Measurements from ENCODE around the gene SLC9C2. TPM values are rescaled to one million over a fixed set of nuclear protein-coding genes. Genes with fewer than 3 reads are reported as not detected.
"Not testable (repeated sequence)": the region's sequence is repeated elsewhere in the genome, so short reads cannot be mapped to it uniquely, and the experiment has no call there.

Gene SLC9C2
- total RNA-seq: not detected in 2 replicates
- long read RNA-seq: 0 reads

GRCh38 chr1:173603056-173603591, at the start of gene SLC9C2:
SLC9C2 (minus strand) TSS chr1:173603072; CDS start chr1:173601776, 1,296 bp downstream.
- no peak within 1 kb of the TSS for H3K27ac Mint-ChIP-seq (ENCODE audit: unreplicated experiment)
- DNase-seq (ENCODE audit: extremely low spot score, unreplicated experiment): no peak
- H3K36me3 Mint-ChIP-seq (ENCODE audit: unreplicated experiment): no peaks in the 10 kb centered on the region
- H3K27me3 Mint-ChIP-seq (ENCODE audit: unreplicated experiment): peaks cover 10% of the 10 kb centered on the region
- H3K9me3 Mint-ChIP-seq (ENCODE audit: unreplicated experiment): no peaks in the 10 kb centered on the region
- no peak within 1 kb of the TSS for H3K4me3 Mint-ChIP-seq (ENCODE audit: unreplicated experiment)
- no peaks in the 10 kb centered on the region for H3K4me1 Mint-ChIP-seq (ENCODE audit: unreplicated experiment)
- no peak for TF ChIP-seq CTCF (IDR thresholded peaks at IDR 0.05)

- no peak for TF ChIP-seq CTCF (IDR thresholded peaks at IDR 0.05)
- peaks cover 5% of the 10 kb centered on the region for H3K9me3 Mint-ChIP-seq (ENCODE audit: unreplicated experiment)
- peaks cover 9% of the 10 kb centered on the region for H3K27me3 Mint-ChIP-seq (ENCODE audit: unreplicated experiment)
- H3K4me3 Mint-ChIP-seq (ENCODE audit: unreplicated experiment): no peak overlapping the region
- H3K4me1 Mint-ChIP-seq (ENCODE audit: unreplicated experiment): no peaks in the 10 kb centered on the region
- H3K36me3 Mint-ChIP-seq (ENCODE audit: unreplicated experiment): no peaks in the 10 kb centered on the region
- DNase-seq (ENCODE audit: extremely low spot score, unreplicated experiment): no peak
- H3K27ac Mint-ChIP-seq (ENCODE audit: unreplicated experiment): no peak overlapping the region
Measured at GRCh38 chr1:173648880-173649605, 46.2 kb upstream of the SLC9C2 start.

GRCh38 chr1:173646656-173647055, 43.8 kb upstream of the SLC9C2 start:
- peaks cover 4% of the 10 kb centered on the region for H3K27me3 Mint-ChIP-seq (ENCODE audit: unreplicated experiment)
- no peak overlapping the region for H3K27ac Mint-ChIP-seq (ENCODE audit: unreplicated experiment)
- no peak for TF ChIP-seq CTCF (IDR thresholded peaks at IDR 0.05)
- H3K36me3 Mint-ChIP-seq (ENCODE audit: unreplicated experiment): no peaks in the 10 kb centered on the region
- peaks cover 3% of the 10 kb centered on the region for H3K9me3 Mint-ChIP-seq (ENCODE audit: unreplicated experiment)
- no peak for DNase-seq (ENCODE audit: extremely low spot score, unreplicated experiment)
- H3K4me1 Mint-ChIP-seq (ENCODE audit: unreplicated experiment): no peaks in the 10 kb centered on the region
- H3K4me3 Mint-ChIP-seq (ENCODE audit: unreplicated experiment): no peak overlapping the region

- not testable (repeated sequence) for H3K4me1 Mint-ChIP-seq (ENCODE audit: unreplicated experiment); DNase-seq (ENCODE audit: extremely low spot score, unreplicated experiment); H3K36me3 Mint-ChIP-seq (ENCODE audit: unreplicated experiment); H3K4me3 Mint-ChIP-seq (ENCODE audit: unreplicated experiment); H3K27ac Mint-ChIP-seq (ENCODE audit: unreplicated experiment); H3K27me3 Mint-ChIP-seq (ENCODE audit: unreplicated experiment); H3K9me3 Mint-ChIP-seq (ENCODE audit: unreplicated experiment)
Measured at GRCh38 chr1:173642450-173643139, 39.7 kb upstream of the SLC9C2 start.

GRCh38 chr1:173639102-173639501, 36.2 kb upstream of the SLC9C2 start:
- H3K36me3 Mint-ChIP-seq (ENCODE audit: unreplicated experiment): no peaks in the 10 kb centered on the region
- TF ChIP-seq CTCF (IDR thresholded peaks at IDR 0.05): no peak
- H3K27me3 Mint-ChIP-seq (ENCODE audit: unreplicated experiment): peaks cover 6% of the 10 kb centered on the region
- H3K4me3 Mint-ChIP-seq (ENCODE audit: unreplicated experiment): no peak overlapping the region
- H3K9me3 Mint-ChIP-seq (ENCODE audit: unreplicated experiment): peaks cover 6% of the 10 kb centered on the region
- no peaks in the 10 kb centered on the region for H3K4me1 Mint-ChIP-seq (ENCODE audit: unreplicated experiment)
- no peak overlapping the region for H3K27ac Mint-ChIP-seq (ENCODE audit: unreplicated experiment)
- DNase-seq (ENCODE audit: extremely low spot score, unreplicated experiment): no peak
